Psoas muscle (tissue), 8 donors: ENCODE data around the gene PACS1. TPM values are rescaled to one million over a fixed set of nuclear protein-coding genes. Genes with fewer than 3 reads are reported as not detected.

Source experiments
- ATAC-seq, 4 donors: fragments of 200-7000 bp; cut with Tn5 transposase; one replicate each; pipeline ENCODE4 v1.9.1; 2020; ENCODE audit warnings: moderate library complexity in 3 of 4, mild to moderate bottlenecking in 2 of 4
- DNase-seq, 2 donors: peaks; one replicate each; pipeline ENCODE4 v3.0.0-alpha.2; 2020
- H3K27ac ChIP-seq: fragments of 200-600 bp; one replicate; pipeline ENCODE4 v1.8.0; 2022
- H3K27me3 ChIP-seq, 3 donors: fragments of 200-600 bp in 1 of 3; one replicate each; pipeline versions ENCODE4 v1.6.1 to v1.8.0; 2013 to 2022; ENCODE audit warnings: low read length in 2 of 3, mild to moderate bottlenecking in 2 of 3, moderate library complexity in 1 of 3; ENCODE audit not compliant: insufficient read depth in 3 of 3
- H3K36me3 ChIP-seq, 2 donors: fragments of 200-600 bp in 1 of 2; one replicate each; pipeline versions ENCODE4 v1.6.1 to v1.8.0; 2013 to 2022; ENCODE audit warnings: low read depth in 1 of 2, mild to moderate bottlenecking in 1 of 2, moderate library complexity in 1 of 2; ENCODE audit not compliant: insufficient read depth in 1 of 2
- H3K4me1 ChIP-seq: fragments of 200-600 bp; one replicate; pipeline ENCODE4 v1.8.0; 2022
- H3K4me3 ChIP-seq: fragments of 200-600 bp; one replicate; pipeline ENCODE4 v1.8.0; 2022; ENCODE audit warnings: mild to moderate bottlenecking
- H3K9me3 ChIP-seq: fragments of 200-600 bp; one replicate; pipeline ENCODE4 v1.8.0; 2022
- CTCF ChIP-seq: fragments of 200-600 bp; IDR thresholded peaks from one replicate; pipeline ENCODE4 v1.8.0; 2022; ENCODE audit warnings: antibody characterized with exemption
- WGBS, 3 donors: extraction: QIAGEN DNeasy Blood & Tissue Kit; methylation state at CpG; one replicate each; pipeline versions ENCODE4 v1.1.6 to v1.1.7; 2013; 5-methylcytosine and 5-hydroxymethylcytosine counted together
- intact Hi-C, 2 donors: fragments of 100-400 bp; cut with DNase I; formaldehyde crosslinking; loops; one replicate each; pipeline versions ENCODE4 v1.11.0 to v1.14.2; 2022
- polyA plus RNA-seq, 3 donors: library from polyadenylated mRNA; stranded (reverse); fragments of 200-250 nt; gene quantifications; one replicate each; pipeline ENCODE4 v1.2.3, GENCODE V29; 2013
- total RNA-seq, 4 donors: library from RNA; stranded (reverse); fragmentation: NEBNext Ultra II Directional in 2 of 4; extraction: Animal tissue kit (Norgen Biotek cat#: 25700) in 2 of 4; gene quantifications; one replicate each; pipeline versions ENCODE4 v1.2.1 to v1.2.4, GENCODE V29; 2021 to 2023
- donor health status: healthy with polysubstance abuse.
- donor health status: DM: no; HTN: no; CAD: no; lungs with moderate emphysema.
- donor health status: Bipolar disorder and iron deficiency.
- donor health status: healthy.
- donor health status: DM: yes; HTN: yes; CAD: no.
- donor health status: DM: no; HTN: no; CAD: no.
- donor health status: DM: no; HTN: no; CAD: no.
- donor health status: DM: yes; HTN: yes; CAD: no.

The PACS1 gene
- total and polyA plus RNA-seq, 7 donors: 7.4 to 27.8 (median 16.3) TPM

- H3K4me1 ChIP-seq: peaks cover 11% of the 10 kb centered on the region
- intact Hi-C loops: no loop called here
- H3K4me3 ChIP-seq: no peak overlapping the region
- no peak for TF ChIP-seq CTCF
- H3K36me3 ChIP-seq: peaks cover 0 to 67% of the 10 kb centered on the region in 2 donors
- H3K27me3 ChIP-seq: no peaks in the 10 kb centered on the region
- WGBS, 3 donors: 91 to 94% (median 92%) methylated on average over 12 of the region's 12 CpGs
- DNase-seq (peak in 1 of 2 donors; percentile 40), ATAC-seq (no peak)
- H3K9me3 ChIP-seq: no peaks in the 10 kb centered on the region
- no peak overlapping the region for H3K27ac ChIP-seq
These were observed 192.6 kb downstream of the PACS1 start for GRCh38 chr11:66262696-66263095.

- ATAC-seq: no peak
- intact Hi-C loops: no loop called here
- TF ChIP-seq CTCF: no peak
- Histone ChIP-seq H3K9me3 (no peaks in the 10 kb centered on the region), H3K4me1 (peaks cover 11% of the 10 kb centered on the region), H3K27me3 (no peaks in the 10 kb centered on the region), H3K36me3 (peaks cover 0 to 67% of the 10 kb centered on the region in 2 donors), H3K4me3 (no peak overlapping the region), H3K27ac (no peak overlapping the region)
- WGBS, 3 donors: 91 to 96% (median 94%) methylated on average over 4 of the region's 4 CpGs
- DNase-seq: no peak
These were observed 193.2 kb downstream of the PACS1 start for GRCh38 chr11:66263231-66263630.

GRCh38 chr11:66263785-66264184 lies 193.7 kb downstream of the PACS1 start:
- Histone ChIP-seq H3K27me3 (no peaks in the 10 kb centered on the region), H3K27ac (no peak overlapping the region), H3K4me3 (no peak overlapping the region), H3K36me3 (peaks cover 0 to 67% of the 10 kb centered on the region in 2 donors), H3K4me1 (peaks cover 6% of the 10 kb centered on the region), H3K9me3 (no peaks in the 10 kb centered on the region)
- intact Hi-C loops: no loop called here
- no peak for DNase-seq
- TF ChIP-seq CTCF: no peak
- WGBS, 3 donors: 93 to 95% (median 94%) methylated on average over 10 of the region's 10 CpGs
- ATAC-seq: no peak

- ATAC-seq (no peak), DNase-seq (peak in 1 of 2 donors; percentile 49)
- TF ChIP-seq CTCF: no peak
- intact Hi-C loops: no loop called here
- Histone ChIP-seq H3K27ac (no peak overlapping the region), H3K36me3 (peaks cover 0 to 61% of the 10 kb centered on the region in 2 donors), H3K4me3 (no peak overlapping the region), H3K27me3 (no peaks in the 10 kb centered on the region), H3K9me3 (no peaks in the 10 kb centered on the region), H3K4me1 (peaks cover 6% of the 10 kb centered on the region)
- WGBS, 3 donors: 87 to 92% (median 91%) methylated on average over 8 of the region's 8 CpGs
These were observed 194.3 kb downstream of the PACS1 start for GRCh38 chr11:66264383-66264782.

- intact Hi-C loops: no loop called here
- peaks cover 0 to 55% of the 10 kb centered on the region in 2 donors for H3K36me3 ChIP-seq
- peak in 1 of 2 donors; percentile 49 for DNase-seq
- no peaks in the 10 kb centered on the region for H3K27me3 ChIP-seq
- no peak for ATAC-seq
- 73 to 79% (median 76%) methylated on average over 12 of the region's 12 CpGs for WGBS, 3 donors
- no peaks in the 10 kb centered on the region for H3K9me3 ChIP-seq
- H3K4me1 ChIP-seq: peaks cover 11% of the 10 kb centered on the region
- no peak overlapping the region for H3K4me3 ChIP-seq
- TF ChIP-seq CTCF: peak; percentile 16
- H3K27ac ChIP-seq: no peak overlapping the region
These were observed 194.8 kb downstream of the PACS1 start for GRCh38 chr11:66264914-66265313.
